Measurements from ENCODE around the gene TNKS1BP1. TPM values are rescaled to one million over a fixed set of nuclear protein-coding genes. Genes with fewer than 3 reads are reported as not detected.
"Not testable (repeated sequence)": the region's sequence is repeated elsewhere in the genome, so short reads cannot be mapped to it uniquely, and the experiment has no call there.

TNKS1BP1 gene
- total RNA-seq, 1 experiment from 2014 or later: 27.1 TPM

DNA sequence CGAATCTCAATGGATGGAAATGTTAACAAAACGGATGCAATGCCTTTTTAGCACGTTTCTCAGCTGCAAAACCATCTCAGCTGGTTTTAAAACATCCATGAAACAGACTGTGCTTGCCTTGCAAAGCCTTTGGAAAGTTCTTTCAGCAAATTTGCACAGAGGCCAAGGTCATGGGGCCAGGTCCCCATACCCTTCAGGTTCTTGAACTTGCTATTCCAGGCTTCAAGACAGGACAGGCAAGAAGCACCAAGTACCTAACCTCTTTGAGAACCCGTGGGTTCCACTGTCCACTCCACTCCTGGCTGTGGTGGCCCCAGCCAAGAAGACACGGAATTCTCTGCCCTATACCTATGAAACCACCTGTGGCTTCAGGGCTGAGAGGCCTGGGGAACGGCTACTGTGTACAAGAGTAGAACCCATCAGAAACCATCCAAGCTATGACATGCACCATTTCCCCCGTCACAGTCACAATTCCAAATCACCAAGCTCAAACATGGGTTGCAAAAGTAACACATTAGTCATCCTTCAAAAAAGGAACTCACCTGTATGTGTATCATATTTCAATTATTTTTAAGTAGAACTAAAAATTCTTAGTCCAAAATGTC is 17.0 kb downstream of the TNKS1BP1 start:
- Histone ChIP-seq H3K27me3 (replicated peaks) (no peaks in the 10 kb centered on the region), H3K4me1 (replicated peaks) (peaks cover 22% of the 10 kb centered on the region), H3K27ac (no peak overlapping the region), H3K36me3 (peaks cover 75% of the 10 kb centered on the region), H3K9me3 (replicated peaks) (no peaks in the 10 kb centered on the region), H3K4me3 (no peak overlapping the region)
- DNase-seq (ENCODE audit: low read depth in 1 of 2, low spot score in 2 of 2): no peak

DNA sequence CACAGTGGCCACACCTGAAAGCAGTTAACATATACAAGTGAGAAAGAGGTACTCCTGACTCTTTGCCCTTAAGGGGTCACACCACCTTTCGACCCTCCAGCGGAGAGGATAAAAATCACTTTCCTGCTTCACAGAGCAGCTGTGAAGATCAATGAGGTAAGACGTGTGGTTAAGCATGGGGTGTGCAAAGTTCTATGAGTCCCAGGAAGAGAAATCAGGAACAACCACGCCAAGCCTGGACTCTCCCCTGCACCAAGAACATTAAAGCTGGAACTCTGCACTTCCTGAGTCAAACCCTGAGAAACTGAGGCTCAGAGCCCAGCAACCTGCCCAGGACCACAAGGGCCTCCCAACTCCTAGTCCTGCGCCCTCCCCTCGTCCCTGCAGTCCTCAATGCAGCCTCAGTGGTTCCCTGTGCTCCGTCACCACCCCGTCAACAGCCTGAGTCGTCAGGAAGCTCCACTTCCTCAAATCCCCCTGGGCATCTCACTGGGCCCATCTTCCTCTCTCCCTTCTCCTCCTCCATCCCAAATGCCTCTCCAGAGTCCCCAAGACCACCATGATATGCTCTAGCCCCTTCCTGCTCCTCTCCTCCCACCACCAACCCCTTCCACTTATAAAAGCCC is 17.7 kb downstream of the TNKS1BP1 start:
- Histone ChIP-seq H3K36me3 (peaks cover 75% of the 10 kb centered on the region), H3K27ac (no peak overlapping the region), H3K27me3 (replicated peaks) (no peaks in the 10 kb centered on the region), H3K4me1 (replicated peaks) (peaks cover 21% of the 10 kb centered on the region), H3K4me3 (no peak overlapping the region), H3K9me3 (replicated peaks) (no peaks in the 10 kb centered on the region)
- DNase-seq (ENCODE audit: low read depth in 1 of 2, low spot score in 2 of 2): peak in 1 of 2 experiments; percentile 39

DNA sequence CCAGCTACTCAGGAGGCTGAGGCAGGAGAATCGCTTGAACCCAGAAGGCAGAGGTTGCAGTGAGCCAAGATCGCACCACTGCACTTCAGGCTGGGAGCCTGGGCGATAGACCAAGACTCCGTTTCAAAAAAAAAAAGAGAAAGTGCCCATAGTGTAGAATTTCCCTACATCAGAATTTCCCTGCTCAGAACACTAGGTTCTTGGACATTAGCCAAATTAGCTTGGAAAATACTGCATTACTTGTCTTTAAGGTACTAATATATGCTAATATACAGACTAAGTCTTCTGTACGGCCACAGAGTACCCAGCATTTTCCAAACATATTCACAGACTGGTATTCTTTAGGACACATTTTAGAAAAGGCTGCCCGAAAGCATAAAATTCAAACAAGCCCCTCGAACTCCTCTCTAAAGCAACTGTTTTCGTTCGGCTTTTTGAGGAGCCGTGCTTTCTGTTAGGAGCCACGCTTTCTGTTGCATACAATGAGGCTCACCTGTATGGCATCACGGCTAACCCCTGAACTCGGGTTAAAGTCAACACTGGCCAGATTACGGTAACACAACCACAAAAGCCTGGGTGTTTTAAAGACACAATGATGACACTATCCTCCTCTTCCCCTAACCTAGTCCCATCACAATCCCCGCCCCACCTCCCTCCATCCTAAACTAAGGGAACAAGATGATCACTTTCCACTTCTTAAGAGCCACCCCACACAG is 18.4 kb downstream of the TNKS1BP1 start:
- no peak for DNase-seq (ENCODE audit: low read depth in 1 of 2, low spot score in 2 of 2)
- Histone ChIP-seq H3K36me3 (peaks cover 78% of the 10 kb centered on the region), H3K4me3 (no peak overlapping the region)

DNA sequence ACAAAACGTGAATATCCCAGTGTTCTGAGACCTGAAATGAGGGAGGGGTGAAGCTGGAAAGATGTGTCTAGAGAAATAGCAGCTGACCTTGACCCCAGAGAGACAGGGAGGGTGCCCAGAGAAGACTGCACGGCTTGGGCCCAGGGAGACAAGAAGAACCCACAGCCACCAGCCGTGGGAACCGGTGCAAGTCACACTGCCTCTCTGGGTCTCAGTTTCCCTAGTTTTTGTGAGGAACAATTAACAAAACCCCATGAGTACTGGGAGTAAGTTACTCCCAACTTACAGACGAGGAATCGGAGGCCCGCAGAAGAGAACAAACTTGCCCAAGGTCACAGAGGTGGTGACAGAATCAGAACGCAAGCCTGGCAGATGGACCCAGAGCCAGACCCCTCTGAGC is 19.2 kb downstream of the TNKS1BP1 start:
- Histone ChIP-seq H3K27me3 (replicated peaks) (no peaks in the 10 kb centered on the region), H3K36me3 (peaks cover 83% of the 10 kb centered on the region), H3K4me3 (no peak overlapping the region), H3K4me1 (replicated peaks) (peaks cover 11% of the 10 kb centered on the region), H3K27ac (no peak overlapping the region), H3K9me3 (replicated peaks) (no peaks in the 10 kb centered on the region)
- DNase-seq (ENCODE audit: low read depth in 1 of 2, low spot score in 2 of 2): peak in 1 of 2 experiments; percentile 26

More for the DNA sequence above, 18.4 kb downstream of the TNKS1BP1 start:
- no peaks in the 10 kb centered on the region for H3K27me3 ChIP-seq (replicated peaks)
- peaks cover 15% of the 10 kb centered on the region for H3K4me1 ChIP-seq (replicated peaks)
- H3K27ac ChIP-seq: no peak overlapping the region
- H3K9me3 ChIP-seq (replicated peaks): no peaks in the 10 kb centered on the region

DNA sequence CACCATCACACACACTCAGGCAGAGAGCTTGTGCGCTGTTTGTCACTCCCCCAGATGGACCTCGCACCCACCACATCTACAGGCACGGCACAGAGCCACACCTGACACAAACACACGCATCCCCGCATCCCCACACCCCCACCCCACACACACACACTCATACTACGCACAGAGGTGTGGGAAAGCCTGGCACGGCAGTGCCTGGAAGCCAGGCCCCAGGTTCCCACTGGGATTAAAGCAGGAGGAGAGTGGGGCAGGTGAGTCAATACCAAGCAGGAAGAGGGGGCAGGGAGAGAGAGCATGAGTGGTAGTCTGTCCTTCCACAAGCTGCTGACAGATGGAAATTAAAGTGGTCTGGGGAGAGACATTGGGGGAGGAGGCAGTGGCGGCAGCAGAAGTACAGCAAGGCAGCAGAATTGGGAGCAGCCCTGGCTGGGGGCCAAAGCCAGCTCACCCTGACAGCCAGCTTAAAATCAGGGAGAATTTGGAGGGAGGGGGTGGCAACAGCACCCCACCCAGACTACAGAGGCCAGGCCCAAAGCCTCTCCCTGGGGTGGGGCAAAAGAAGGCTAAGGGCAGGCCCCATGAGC is 20.7 kb downstream of the TNKS1BP1 start:
- Histone ChIP-seq H3K27ac (no peak overlapping the region), H3K36me3 (peaks cover 83% of the 10 kb centered on the region), H3K4me3 (no peak overlapping the region), H3K27me3 (replicated peaks) (no peaks in the 10 kb centered on the region), H3K9me3 (replicated peaks) (no peaks in the 10 kb centered on the region), H3K4me1 (replicated peaks) (peaks cover 2% of the 10 kb centered on the region)
- DNase-seq (ENCODE audit: low read depth in 1 of 2, low spot score in 2 of 2): peak in 1 of 2 experiments; percentile 38

DNA sequence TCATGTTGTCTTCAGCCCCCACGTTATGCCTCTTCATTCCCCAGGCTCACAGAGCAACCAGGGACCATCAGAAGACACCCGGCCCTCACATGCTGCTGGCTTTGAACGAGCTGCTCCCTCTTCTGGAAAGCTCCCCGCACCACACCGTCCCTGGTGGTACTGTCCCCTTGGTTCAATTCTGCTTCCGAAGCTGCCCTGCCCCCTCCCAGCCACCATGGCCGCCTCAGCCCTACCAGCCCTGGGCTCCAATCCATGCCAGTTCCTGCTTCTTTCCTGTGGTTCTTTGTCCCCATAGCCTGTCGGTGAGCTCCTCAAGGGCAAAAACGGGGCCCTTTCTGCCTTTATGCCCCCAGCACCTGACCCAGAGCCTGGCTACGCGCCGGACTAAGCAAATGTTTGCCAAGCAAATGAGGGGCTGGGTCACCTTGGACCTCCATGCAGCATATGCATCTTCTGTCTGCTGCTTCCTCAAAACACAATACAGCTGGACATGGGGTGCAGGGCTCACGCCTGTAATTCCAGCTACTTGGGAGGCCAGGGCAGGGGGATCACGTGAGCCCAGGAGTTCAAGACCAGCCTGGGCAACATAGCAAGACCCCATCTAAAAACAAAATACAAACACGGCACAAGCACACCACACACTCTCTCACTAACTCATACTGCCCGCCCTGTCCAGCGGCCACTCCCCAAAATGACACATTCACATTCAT is 21.3 kb downstream of the TNKS1BP1 start:
- Histone ChIP-seq H3K27ac (no peak overlapping the region), H3K4me1 (replicated peaks) (no peaks in the 10 kb centered on the region; the same call in 1 of the 2 replicates), H3K36me3 (peaks cover 83% of the 10 kb centered on the region), H3K4me3 (no peak overlapping the region), H3K9me3 (replicated peaks) (no peaks in the 10 kb centered on the region), H3K27me3 (replicated peaks) (no peaks in the 10 kb centered on the region)
- peak in 1 of 2 experiments; percentile 33 for DNase-seq (ENCODE audit: low read depth in 1 of 2, low spot score in 2 of 2)

DNA sequence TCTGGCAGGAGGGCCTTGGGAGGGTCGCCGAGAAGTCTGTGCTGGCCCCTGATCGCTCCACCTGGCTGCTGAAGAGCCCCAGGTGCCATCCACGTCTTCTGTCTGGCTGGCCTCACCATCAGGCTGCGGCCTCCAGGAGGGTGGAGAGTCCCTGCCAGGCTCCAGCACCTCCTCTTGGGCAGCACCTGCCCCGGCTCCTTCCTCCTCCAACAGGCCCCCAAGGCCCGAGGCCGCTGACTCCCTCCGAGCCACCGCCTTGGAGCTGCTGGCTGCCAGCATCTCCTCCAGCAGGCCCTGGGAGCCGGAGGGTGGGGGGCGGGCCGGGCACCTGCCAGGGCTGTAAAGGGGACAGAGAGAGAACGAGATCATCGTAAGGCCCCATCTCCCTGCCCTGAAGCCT is 22.3 kb downstream of the TNKS1BP1 start:
- H3K36me3 ChIP-seq: peaks cover 77% of the 10 kb centered on the region
- H3K4me1 ChIP-seq (replicated peaks): peaks cover 3% of the 10 kb centered on the region; the same call in 1 of the 2 replicates
- H3K9me3 ChIP-seq (replicated peaks): no peaks in the 10 kb centered on the region
- no peak overlapping the region for H3K27ac ChIP-seq
- H3K4me3 ChIP-seq: no peak overlapping the region
- peak in 1 of 2 experiments; percentile 41 for DNase-seq (ENCODE audit: low read depth in 1 of 2, low spot score in 2 of 2)
- no peaks in the 10 kb centered on the region for H3K27me3 ChIP-seq (replicated peaks)

DNA sequence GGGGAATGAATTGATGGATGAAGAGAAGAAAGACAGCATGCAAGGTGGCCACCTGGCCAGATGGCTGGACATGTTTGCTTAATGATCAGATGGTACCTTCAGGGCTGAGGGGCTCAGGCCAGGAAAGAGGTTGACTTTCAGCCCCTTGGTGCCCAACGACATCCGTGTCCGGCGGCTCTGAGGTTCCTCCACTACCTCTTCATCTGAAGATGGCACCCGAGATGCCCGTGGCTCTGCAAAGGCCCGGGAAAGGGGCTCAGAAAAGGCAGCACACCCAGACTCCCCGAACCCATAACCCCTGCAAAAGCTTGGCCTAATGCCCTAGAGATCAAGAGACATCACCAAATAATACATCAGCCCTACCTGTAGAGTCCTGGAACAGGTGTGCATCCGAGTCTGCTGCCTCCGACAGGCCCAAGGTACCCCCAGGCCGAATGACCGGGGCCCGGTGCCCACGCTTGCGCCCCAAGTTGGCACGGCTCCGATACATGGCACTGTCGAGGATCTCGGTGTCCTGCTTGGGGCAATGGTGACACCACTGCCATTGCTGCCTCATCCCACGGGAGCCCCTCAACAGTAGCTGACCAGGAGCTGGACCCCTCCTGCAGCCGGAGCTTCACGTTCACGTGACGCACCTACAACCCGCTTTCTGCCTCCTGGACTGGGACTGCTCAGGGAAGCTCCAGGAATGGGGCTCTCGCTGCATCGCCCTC is 22.9 kb downstream of the TNKS1BP1 start:
- H3K9me3 ChIP-seq (replicated peaks): no peaks in the 10 kb centered on the region
- no peak overlapping the region for H3K27ac ChIP-seq
- no peaks in the 10 kb centered on the region for H3K27me3 ChIP-seq (replicated peaks)
- H3K4me1 ChIP-seq (replicated peaks): peaks cover 4% of the 10 kb centered on the region; the same call in 1 of the 2 replicates
- peak in 1 of 2 experiments; percentile 37 for DNase-seq (ENCODE audit: low read depth in 1 of 2, low spot score in 2 of 2)
- no peak overlapping the region for H3K4me3 ChIP-seq
- H3K36me3 ChIP-seq: peaks cover 80% of the 10 kb centered on the region

DNA sequence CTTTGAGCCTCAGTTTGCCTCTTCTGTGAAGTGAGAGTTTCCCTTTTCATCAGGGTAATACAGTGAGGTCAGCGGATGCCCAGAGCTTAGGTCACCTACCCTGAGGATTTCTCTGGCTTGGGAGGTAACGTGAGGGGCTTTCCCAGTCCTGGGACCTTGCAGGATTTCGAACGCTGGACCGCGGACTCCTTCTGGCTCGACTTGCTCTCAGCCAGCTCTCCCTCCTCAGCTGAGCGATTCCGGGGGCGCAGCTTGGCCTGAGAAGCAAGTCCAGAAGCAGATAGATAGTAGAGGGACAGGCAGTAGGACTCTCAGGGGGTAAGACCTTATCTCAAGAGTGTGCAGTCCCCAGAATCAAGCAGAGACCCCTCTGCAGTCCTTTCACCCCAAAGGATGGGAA is 24.0 kb downstream of the TNKS1BP1 start:
- H3K27ac ChIP-seq: no peak overlapping the region
- H3K9me3 ChIP-seq (replicated peaks): no peaks in the 10 kb centered on the region
- no peaks in the 10 kb centered on the region for H3K27me3 ChIP-seq (replicated peaks)
- peaks cover 75% of the 10 kb centered on the region for H3K36me3 ChIP-seq
- H3K4me3 ChIP-seq: no peak overlapping the region
- peak in 1 of 2 experiments; percentile 40 for DNase-seq (ENCODE audit: low read depth in 1 of 2, low spot score in 2 of 2)
- H3K4me1 ChIP-seq (replicated peaks): peaks cover 4% of the 10 kb centered on the region; the same call in 1 of the 2 replicates

DNA sequence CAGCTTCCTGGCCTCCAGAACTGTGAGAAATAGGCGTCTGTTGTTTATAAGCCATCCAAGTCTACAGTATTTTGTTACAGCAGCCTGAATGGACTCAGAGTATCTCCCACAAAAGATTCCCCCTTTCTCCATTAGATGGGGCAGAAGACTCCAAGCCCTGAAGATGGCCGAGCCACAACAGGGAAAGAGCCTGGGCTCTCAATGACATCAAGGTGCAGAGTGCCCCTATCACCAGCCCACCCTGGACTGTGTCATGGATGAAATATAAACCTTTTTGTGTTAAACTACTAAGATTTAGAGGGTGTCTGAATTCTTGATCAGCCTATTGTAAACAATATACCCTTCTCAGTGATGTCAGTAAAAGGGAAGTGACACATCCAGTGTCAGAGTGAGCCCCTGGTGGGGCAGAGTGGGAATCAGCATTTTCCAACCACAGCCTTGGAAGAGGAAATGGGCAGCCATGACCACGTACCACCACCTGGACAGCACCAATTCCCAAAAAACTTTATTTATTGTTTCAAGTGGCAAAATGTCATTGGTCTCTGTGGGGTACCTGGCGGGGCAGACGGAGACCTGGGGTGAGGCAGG is 25.5 kb downstream of the TNKS1BP1 start:
- no peak for DNase-seq (ENCODE audit: low read depth in 1 of 2, low spot score in 2 of 2)
- Histone ChIP-seq H3K4me1 (replicated peaks) (peaks cover 11% of the 10 kb centered on the region), H3K36me3 (peaks cover 65% of the 10 kb centered on the region), H3K27me3 (replicated peaks) (no peaks in the 10 kb centered on the region), H3K4me3 (no peak overlapping the region), H3K27ac (no peak overlapping the region), H3K9me3 (replicated peaks) (no peaks in the 10 kb centered on the region)

DNA sequence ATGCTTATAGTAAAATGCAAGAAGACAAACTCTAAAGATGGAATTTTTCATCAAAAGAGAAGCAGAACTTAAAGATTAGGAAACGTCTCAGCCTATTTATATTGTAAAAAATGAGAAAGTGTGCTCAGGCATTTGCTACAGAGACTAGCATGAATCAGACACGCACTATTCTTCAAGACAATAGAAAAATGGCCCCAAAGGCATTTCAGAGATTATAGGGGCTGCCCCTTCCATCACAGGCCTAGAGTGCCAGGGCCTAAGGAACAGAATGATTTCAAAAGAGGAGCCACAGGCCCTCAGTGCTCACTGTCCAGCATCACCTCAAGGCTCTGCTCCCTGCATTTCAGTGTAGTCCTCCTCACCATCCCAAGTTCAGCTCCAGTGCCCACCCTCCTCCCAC is 27.5 kb downstream of the TNKS1BP1 start:
- H3K27ac ChIP-seq: no peak overlapping the region
- peaks cover 47% of the 10 kb centered on the region for H3K36me3 ChIP-seq
- H3K27me3 ChIP-seq (replicated peaks): no peaks in the 10 kb centered on the region
- H3K9me3 ChIP-seq (replicated peaks): no peaks in the 10 kb centered on the region
- DNase-seq (ENCODE audit: low read depth in 1 of 2, low spot score in 2 of 2): no peak
- no peak overlapping the region for H3K4me3 ChIP-seq
- peaks cover 22% of the 10 kb centered on the region for H3K4me1 ChIP-seq (replicated peaks)

DNA sequence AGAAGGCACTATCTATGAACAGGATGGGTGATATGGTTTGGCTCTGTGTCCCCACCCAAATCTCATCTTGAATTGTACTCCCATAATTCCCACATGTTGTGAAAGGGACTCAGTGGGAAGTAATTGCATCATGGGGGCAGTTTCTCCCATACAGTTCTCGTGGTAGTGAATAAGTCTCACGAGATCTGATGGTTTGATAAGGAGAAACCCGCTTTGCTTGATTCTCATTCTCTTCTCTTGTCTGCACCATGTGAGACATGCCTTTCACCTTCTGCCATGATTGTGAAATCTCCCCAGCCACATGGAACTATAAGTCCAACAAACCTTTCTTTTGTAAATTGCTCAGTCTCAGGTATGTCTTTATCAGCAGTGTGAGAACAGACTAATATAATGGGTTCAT is 28.5 kb downstream of the TNKS1BP1 start:
- not testable (repeated sequence) for DNase-seq (ENCODE audit: low read depth in 1 of 2, low spot score in 2 of 2); H3K27me3 ChIP-seq (replicated peaks); H3K4me3 ChIP-seq; H3K27ac ChIP-seq; H3K9me3 ChIP-seq (replicated peaks)
- H3K36me3 ChIP-seq: peaks cover 37% of the 10 kb centered on the region
- H3K4me1 ChIP-seq (replicated peaks): peaks cover 22% of the 10 kb centered on the region
